ENCODE results near the gene ARHGAP19. TPM values are rescaled to one million over a fixed set of nuclear protein-coding genes. Genes with fewer than 3 reads are reported as not detected.

ARHGAP19 gene
- total and polyA plus RNA-seq, 2 donors from 2014 or later = 5.3 to 10.6 TPM

- Histone ChIP-seq H3K9me3 (ENCODE audit: control insufficient read depth in 2 of 3, insufficient read depth in 1 of 3, low read length in 3 of 3) (no peaks in the 10 kb centered on the region), H3K27me3 (ENCODE audit: control insufficient read depth, insufficient read depth, low read length) (no peaks in the 10 kb centered on the region), H3K36me3 (ENCODE audit: control insufficient read depth in 2 of 3, insufficient read depth in 3 of 3, low read length in 3 of 3) (no peaks in the 10 kb centered on the region), H3K4me3 (ENCODE audit: low read length in 3 of 3) (no peak overlapping the region), H3K9ac (ENCODE audit: low read length in 3 of 3) (no peak overlapping the region), H3K4me1 (ENCODE audit: control insufficient read depth in 2 of 3, insufficient read depth in 2 of 3, low read depth in 1 of 3, low read length in 3 of 3) (no peaks in the 10 kb centered on the region), H3K27ac (ENCODE audit: low read depth in 2 of 2, low read length in 2 of 2) (no peak overlapping the region)
- TF ChIP-seq CTCF (IDR thresholded peaks at IDR 0.05; ENCODE audit: borderline replicate concordance, extremely low read depth, insufficient read depth) = no peak
- DNase-seq (peak in 1 of 5 donors; percentile 25), FAIRE-seq (no peak)
- intact Hi-C loops (cut with DNase I) = no loop called here
These were observed 116.9 kb downstream of the ARHGAP19 start for GRCh38 chr10:97175586-97175985.

DNA sequence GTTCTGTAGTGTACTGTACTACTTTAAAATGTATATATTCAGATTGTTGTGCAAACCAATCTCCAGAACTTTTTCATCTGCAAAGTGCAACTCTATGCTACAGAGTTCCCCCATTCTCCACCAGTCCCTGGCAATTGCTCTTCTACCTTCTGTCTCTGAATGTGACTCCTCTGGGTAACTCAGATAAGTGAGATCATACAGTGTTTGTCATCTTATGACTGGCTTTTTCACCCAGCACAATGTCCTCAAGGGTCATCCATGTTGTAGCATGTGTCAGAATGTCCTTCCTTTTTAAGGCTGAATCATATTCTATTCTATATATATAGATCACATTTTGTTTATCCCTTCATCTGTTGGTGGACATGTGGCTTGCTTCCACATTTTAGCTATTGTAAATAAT, 117.5 kb downstream of the ARHGAP19 start:
- FAIRE-seq = no peak
- no peak for TF ChIP-seq CTCF (IDR thresholded peaks at IDR 0.05; ENCODE audit: borderline replicate concordance, extremely low read depth, insufficient read depth)
- DNase-seq = no peak
- Histone ChIP-seq H3K4me1 (ENCODE audit: control insufficient read depth in 2 of 3, insufficient read depth in 2 of 3, low read depth in 1 of 3, low read length in 3 of 3) (no peaks in the 10 kb centered on the region), H3K4me3 (ENCODE audit: low read length in 3 of 3) (no peak overlapping the region), H3K27ac (ENCODE audit: low read depth in 2 of 2, low read length in 2 of 2) (no peak overlapping the region), H3K9ac (ENCODE audit: low read length in 3 of 3) (no peak overlapping the region), H3K36me3 (ENCODE audit: control insufficient read depth in 2 of 3, insufficient read depth in 3 of 3, low read length in 3 of 3) (no peaks in the 10 kb centered on the region), H3K9me3 (ENCODE audit: control insufficient read depth in 2 of 3, insufficient read depth in 1 of 3, low read length in 3 of 3) (no peaks in the 10 kb centered on the region), H3K27me3 (ENCODE audit: control insufficient read depth, insufficient read depth, low read length) (no peaks in the 10 kb centered on the region)
- intact Hi-C loops (cut with DNase I) = no loop called here

DNA sequence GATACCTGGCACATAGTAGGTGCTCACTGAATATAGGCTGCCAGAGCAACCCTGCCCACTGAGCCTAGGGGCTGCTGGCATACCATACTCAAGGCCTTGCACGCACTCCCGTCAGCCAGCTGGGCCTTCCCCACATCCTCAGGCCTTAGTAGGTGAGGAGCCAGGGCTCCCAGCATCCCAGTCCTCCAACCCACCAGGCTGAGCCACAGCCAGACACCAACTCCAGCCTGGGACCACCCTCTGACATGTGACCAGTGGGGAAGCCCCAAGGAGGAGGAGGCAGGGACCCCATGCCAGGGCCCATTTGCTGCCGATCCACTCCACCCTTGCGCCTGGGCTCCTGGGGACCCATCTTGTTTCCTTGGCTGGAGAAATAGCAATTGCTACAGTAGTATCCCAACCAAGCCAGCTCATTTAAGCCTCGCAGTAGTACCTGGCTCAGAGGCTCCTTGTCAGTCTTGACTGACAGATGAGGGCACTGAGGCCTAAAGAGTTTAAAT, 118.1 kb downstream of the ARHGAP19 start:
- H3K27me3 ChIP-seq (ENCODE audit: control insufficient read depth, insufficient read depth, low read length) = no peaks in the 10 kb centered on the region
- no peaks in the 10 kb centered on the region for H3K9me3 ChIP-seq (ENCODE audit: control insufficient read depth in 2 of 3, insufficient read depth in 1 of 3, low read length in 3 of 3)
- TF ChIP-seq CTCF (IDR thresholded peaks at IDR 0.05; ENCODE audit: borderline replicate concordance, extremely low read depth, insufficient read depth) = no peak
- no peaks in the 10 kb centered on the region for H3K36me3 ChIP-seq (ENCODE audit: control insufficient read depth in 2 of 3, insufficient read depth in 3 of 3, low read length in 3 of 3)
- no peak overlapping the region for H3K9ac ChIP-seq (ENCODE audit: low read length in 3 of 3)
- DNase-seq (peak in 1 of 5 donors; percentile 51), FAIRE-seq (no peak)
- no peak overlapping the region for H3K27ac ChIP-seq (ENCODE audit: low read depth in 2 of 2, low read length in 2 of 2)
- no peaks in the 10 kb centered on the region for H3K4me1 ChIP-seq (ENCODE audit: control insufficient read depth in 2 of 3, insufficient read depth in 2 of 3, low read depth in 1 of 3, low read length in 3 of 3)
- intact Hi-C loops (cut with DNase I) = no loop called here
- H3K4me3 ChIP-seq (ENCODE audit: low read length in 3 of 3) = no peak overlapping the region

GRCh38 chr10:97173036-97173435, 119.4 kb downstream of the ARHGAP19 start:
- Histone ChIP-seq H3K9me3 (ENCODE audit: control insufficient read depth in 2 of 3, insufficient read depth in 1 of 3, low read length in 3 of 3) (no peaks in the 10 kb centered on the region), H3K27ac (ENCODE audit: low read depth in 2 of 2, low read length in 2 of 2) (no peak overlapping the region), H3K4me3 (ENCODE audit: low read length in 3 of 3) (no peak overlapping the region), H3K27me3 (ENCODE audit: control insufficient read depth, insufficient read depth, low read length) (no peaks in the 10 kb centered on the region), H3K4me1 (ENCODE audit: control insufficient read depth in 2 of 3, insufficient read depth in 2 of 3, low read depth in 1 of 3, low read length in 3 of 3) (no peaks in the 10 kb centered on the region), H3K36me3 (ENCODE audit: control insufficient read depth in 2 of 3, insufficient read depth in 3 of 3, low read length in 3 of 3) (no peaks in the 10 kb centered on the region), H3K9ac (ENCODE audit: low read length in 3 of 3) (no peak overlapping the region)
- TF ChIP-seq CTCF (IDR thresholded peaks at IDR 0.05; ENCODE audit: borderline replicate concordance, extremely low read depth, insufficient read depth) = no peak
- DNase-seq = peak in 1 of 5 donors; percentile 37
- intact Hi-C loops (cut with DNase I) = no loop called here
- no peak for FAIRE-seq
